Gastrocnemius medialis (tissue), 4 donors: ENCODE results near the gene ANXA10. TPM values are rescaled to one million over a fixed set of nuclear protein-coding genes. Genes with fewer than 3 reads are reported as not detected.

Experiments used
- ATAC-seq, 2 donors: fragments of 150-250 bp; one replicate each; pipeline ENCODE4 v1.9.1; 2016
- DNase-seq, 2 donors: peaks; one replicate each; pipeline ENCODE4 v3.0.0-alpha.2; 2019
- H3K27ac ChIP-seq, 4 donors: fragments of 200-600 bp; sonication (generic); 1 replicate in 1 of 4; 2 replicates in 3 of 4; pipeline ENCODE4 v1.5.1; 2016 to 2018; ENCODE audit warnings: mild to moderate bottlenecking in 2 of 4, moderate library complexity in 1 of 4
- H3K27me3 ChIP-seq, 3 donors: fragments of 200-600 bp; sonication (generic) in 2 of 3; 1 replicate in 1 of 3; 2 replicates in 2 of 3; pipeline versions ENCODE4 v1.5.1 to v1.6.0; 2016 to 2019; ENCODE audit warnings: mild to moderate bottlenecking in 1 of 3, moderate library complexity in 1 of 3
- H3K36me3 ChIP-seq, 2 donors: fragments of 200-600 bp; sonication (generic) in 1 of 2; one replicate each; pipeline ENCODE4 v1.5.1; 2017 to 2018
- H3K4me1 ChIP-seq, 2 donors: fragments of 200-600 bp; sonication (generic) in 1 of 2; one replicate each; pipeline ENCODE4 v1.5.1; 2016 to 2017; ENCODE audit warnings: mild to moderate bottlenecking in 2 of 2
- H3K4me3 ChIP-seq, 4 donors: fragments of 200-600 bp; sonication (generic) in 3 of 4; 1 replicate in 1 of 4; 2 replicates in 3 of 4; pipeline ENCODE4 v1.5.1; 2016 to 2019; ENCODE audit warnings: mild to moderate bottlenecking in 2 of 4
- H3K9me3 ChIP-seq, 3 donors: fragments of 200-600 bp; sonication (generic) in 2 of 3; 1 replicate in 1 of 3; 2 replicates in 2 of 3; pipeline ENCODE4 v1.5.1; 2016 to 2019
- CTCF ChIP-seq, 5 experiments: fragments of 450-650 bp in 3 of 5; fragments of 200-600 bp in 2 of 5; sonication (generic) in 2 of 5; IDR thresholded peaks in 4 of 5; conservative IDR thresholded peaks in 1 of 5; 1 replicate in 4 of 5; 2 replicates in 1 of 5; pipeline ENCODE4 v1.5.1; 2016 to 2019; ENCODE audit warnings: antibody characterized with exemption in 5 of 5, mild to moderate bottlenecking in 3 of 5, moderate library complexity in 3 of 5
- POLR2A ChIP-seq, 2 donors: fragments of 450-650 bp; IDR thresholded peaks; one replicate each; pipeline ENCODE4 v1.6.1; 2017; ENCODE audit warnings: antibody characterized with exemption in 2 of 2, mild to moderate bottlenecking in 2 of 2, moderate library complexity in 2 of 2
- in situ Hi-C, 4 donors: fragments of 200-750 bp; cut with MboI; loops; one replicate each; pipeline versions ENCODE4 v1.15.0 to v1.8.0; 2017; ENCODE audit warnings: low sequenced_read_pairs in 4 of 4
- intact Hi-C: fragments of 100-400 bp; cut with DNase I; formaldehyde crosslinking; loops from one replicate; pipeline ENCODE4 v1.15.1; 2023; ENCODE audit warnings: low total_unique reads
- total RNA-seq, 4 donors: library from RNA; depleted of rRNA; stranded (reverse); fragments of >200 nt; gene quantifications; one replicate each; pipeline versions ENCODE4 v1.1.0 to v1.2.3, GENCODE V29; 2016

The ANXA10 gene
- total RNA-seq, 4 donors from 2014 or later: not detected

- H3K27ac ChIP-seq: no peak overlapping the region
- peaks cover 0 to 7% (median 6%) of the 10 kb centered on the region in 3 donors for H3K9me3 ChIP-seq
- no peak overlapping the region for H3K4me3 ChIP-seq
- in situ Hi-C loops (loop anchor here in 2 of 4 donors (25.0 kb wide), 2 partner anchors 488 to 738 kb away; no protein-coding TSS in a partner anchor), intact Hi-C loops (no loop called here)
- ATAC-seq: no peak
- no peaks in the 10 kb centered on the region for H3K27me3 ChIP-seq
- no peak for DNase-seq
- H3K4me1 ChIP-seq: no peaks in the 10 kb centered on the region
- H3K36me3 ChIP-seq: no peaks in the 10 kb centered on the region
- TF ChIP-seq POLR2A (IDR thresholded peaks at IDR 0.05) (no peak), CTCF (IDR thresholded peaks at IDR 0.05 in 4 of 5, conservative IDR thresholded peaks at IDR 0.05 in 1 of 5) (no peak)
Measured at GRCh38 chr4:168199260-168199957, 107.1 kb downstream of the ANXA10 start.

GRCh38 chr4:168200685-168201084 lies 108.3 kb downstream of the ANXA10 start:
- no peak for ATAC-seq
- Histone ChIP-seq H3K27me3 (no peaks in the 10 kb centered on the region), H3K4me3 (no peak overlapping the region), H3K27ac (no peak overlapping the region), H3K36me3 (no peaks in the 10 kb centered on the region), H3K4me1 (no peaks in the 10 kb centered on the region), H3K9me3 (peaks cover 0 to 7% (median 6%) of the 10 kb centered on the region in 3 donors)
- in situ Hi-C loops: no loop called here
- intact Hi-C loops: no loop called here
- DNase-seq: no peak
- no peak for TF ChIP-seq CTCF (IDR thresholded peaks at IDR 0.05 in 4 of 5, conservative IDR thresholded peaks at IDR 0.05 in 1 of 5)
- no peak for TF ChIP-seq POLR2A (IDR thresholded peaks at IDR 0.05)

- no peaks in the 10 kb centered on the region for H3K27me3 ChIP-seq
- intact Hi-C loops (no loop called here), in situ Hi-C loops (no loop called here)
- DNase-seq (no peak), ATAC-seq (no peak)
- H3K4me1 ChIP-seq: no peaks in the 10 kb centered on the region
- no peak overlapping the region for H3K27ac ChIP-seq
- H3K9me3 ChIP-seq: peaks cover 0 to 7% (median 6%) of the 10 kb centered on the region in 3 donors
- no peaks in the 10 kb centered on the region for H3K36me3 ChIP-seq
- H3K4me3 ChIP-seq: no peak overlapping the region
- no peak for TF ChIP-seq CTCF (IDR thresholded peaks at IDR 0.05 in 4 of 5, conservative IDR thresholded peaks at IDR 0.05 in 1 of 5)
- TF ChIP-seq POLR2A (IDR thresholded peaks at IDR 0.05): no peak
Measured at GRCh38 chr4:168203233-168203911, 111.0 kb downstream of the ANXA10 start.

GRCh38 chr4:168208957-168209614 lies 116.7 kb downstream of the ANXA10 start:
- in situ Hi-C loops: no loop called here
- no peak for ATAC-seq
- intact Hi-C loops: no loop called here

More at GRCh38 chr4:168208957-168209614, 116.7 kb downstream of the ANXA10 start:
- no peak overlapping the region for H3K27ac ChIP-seq
- no peaks in the 10 kb centered on the region for H3K36me3 ChIP-seq
- no peaks in the 10 kb centered on the region for H3K9me3 ChIP-seq
- H3K4me1 ChIP-seq: no peaks in the 10 kb centered on the region
- TF ChIP-seq POLR2A (IDR thresholded peaks at IDR 0.05) (no peak), CTCF (IDR thresholded peaks at IDR 0.05 in 4 of 5, conservative IDR thresholded peaks at IDR 0.05 in 1 of 5) (no peak)
- DNase-seq: no peak
- no peak overlapping the region for H3K4me3 ChIP-seq
- no peaks in the 10 kb centered on the region for H3K27me3 ChIP-seq
